IPS DF 6.9 (cell line): Measurements from ENCODE around the gene ATAD3B.

ENCODE experiments used
- DNase-seq: peaks from one replicate; pipeline ENCODE4 v3.0.0-alpha.2; 2013; ENCODE audit warnings: low read depth, low spot score
- H3K27ac ChIP-seq: one replicate; pipeline ENCODE4 v1.5.1; 2013; ENCODE audit warnings: low read length, control low read depth
- H3K27me3 ChIP-seq: 2 replicates; pipeline ENCODE4 v1.6.1; 2013; ENCODE audit warnings: mild to moderate bottlenecking, low read length; ENCODE audit not compliant: control insufficient read depth, insufficient read depth
- H3K36me3 ChIP-seq: 2 replicates; pipeline ENCODE4 v1.6.1; 2013; ENCODE audit warnings: low read length; ENCODE audit not compliant: control insufficient read depth, insufficient read depth
- H3K4me1 ChIP-seq: 2 replicates; pipeline ENCODE4 v1.6.1; 2013; ENCODE audit warnings: low read length; ENCODE audit not compliant: control insufficient read depth, insufficient read depth
- H3K4me3 ChIP-seq: 2 replicates; pipeline ENCODE4 v1.5.1; 2013; ENCODE audit warnings: mild to moderate bottlenecking, low read length
- H3K9me3 ChIP-seq: 2 replicates; pipeline ENCODE4 v1.6.1; 2013; ENCODE audit warnings: low read length, inconsistent platforms; ENCODE audit not compliant: control insufficient read depth, insufficient read depth
- WGBS: extraction: QIAGEN DNeasy Blood & Tissue Kit; methylation state at CpG from one replicate; pipeline ENCODE4 v1.1.7; 2013; ENCODE audit warnings: mixed read lengths, missing lambda C conversion rate; ENCODE audit not compliant: insufficient read length, insufficient coverage; 5-methylcytosine and 5-hydroxymethylcytosine counted together

ATAD3B gene

GRCh38 chr1:1434131-1434823 lies 37.3 kb upstream of the ATAD3B start:
- WGBS = no CpG with 5 or more reads among the region's 32 CpGs
- no peak overlapping the region for H3K27ac ChIP-seq

GRCh38 chr1:1434824-1435105 lies 36.8 kb upstream of the ATAD3B start:
- no peaks in the 10 kb centered on the region for H3K9me3 ChIP-seq
- H3K27me3 ChIP-seq = no peaks in the 10 kb centered on the region
- 0 out of 2 replicates have a peak, but pooled peaks cover 3% of the 10 kb centered on the region for H3K36me3 ChIP-seq
- no CpG with 5 or more reads among the region's 4 CpGs for WGBS
- no peak overlapping the region for H3K27ac ChIP-seq
- H3K4me1 ChIP-seq = peaks cover 27% of the 10 kb centered on the region
- peak overlapping the region; percentile 41; the same call in 1 of the 2 replicates for H3K4me3 ChIP-seq
- no peak for DNase-seq

More at GRCh38 chr1:1434131-1434823, 37.3 kb upstream of the ATAD3B start:
- 0 out of 2 replicates have a peak, but pooled peaks cover 3% of the 10 kb centered on the region for H3K36me3 ChIP-seq
- peaks cover 27% of the 10 kb centered on the region for H3K4me1 ChIP-seq
- H3K27me3 ChIP-seq = no peaks in the 10 kb centered on the region
- H3K9me3 ChIP-seq = no peaks in the 10 kb centered on the region
- no peak overlapping the region for H3K4me3 ChIP-seq
- DNase-seq = no peak

- H3K4me1 ChIP-seq = peaks cover 27% of the 10 kb centered on the region
- no peaks in the 10 kb centered on the region for H3K9me3 ChIP-seq
- H3K4me3 ChIP-seq = peak within 1 kb of the TSS; percentile 41
- no CpG with 5 or more reads among the region's 89 CpGs for WGBS
- peaks cover 3% of the 10 kb centered on the region; the same call in 1 of the 2 replicates for H3K36me3 ChIP-seq
- no peak for DNase-seq
- no peaks in the 10 kb centered on the region for H3K27me3 ChIP-seq
- H3K27ac ChIP-seq = no peak within 1 kb of the TSS
These were observed 36.3 kb upstream of the ATAD3B start, which contains the start of gene VWA1 for GRCh38 chr1:1435106-1435903. VWA1 (plus strand) TSS chr1:1435690; CDS start chr1:1435749, 59 bp downstream.

GRCh38 chr1:1435911-1436629 lies 35.5 kb upstream of the ATAD3B start:
- WGBS = no CpG with 5 or more reads among the region's 40 CpGs
- H3K9me3 ChIP-seq = no peaks in the 10 kb centered on the region
- peaks cover 27% of the 10 kb centered on the region for H3K4me1 ChIP-seq
- no peaks in the 10 kb centered on the region for H3K27me3 ChIP-seq
- DNase-seq = no peak
- H3K36me3 ChIP-seq = peaks cover 3% of the 10 kb centered on the region; the same call in 1 of the 2 replicates
- H3K4me3 ChIP-seq = peak overlapping the region; percentile 41; the same call in 1 of the 2 replicates
- H3K27ac ChIP-seq = no peak overlapping the region

- H3K27me3 ChIP-seq = no peaks in the 10 kb centered on the region
- no peaks in the 10 kb centered on the region for H3K9me3 ChIP-seq
- no peak overlapping the region for H3K27ac ChIP-seq
- H3K4me1 ChIP-seq = peaks cover 25% of the 10 kb centered on the region
- DNase-seq = no peak
- WGBS = no CpG with 5 or more reads among the region's 7 CpGs
- H3K36me3 ChIP-seq = peaks cover 3% of the 10 kb centered on the region; the same call in 1 of the 2 replicates
- no peak overlapping the region for H3K4me3 ChIP-seq
These were observed 34.9 kb upstream of the ATAD3B start for GRCh38 chr1:1436630-1437032.

- Histone ChIP-seq H3K27me3 (no peaks in the 10 kb centered on the region), H3K4me3 (no peak overlapping the region), H3K36me3 (peaks cover 3% of the 10 kb centered on the region; the same call in 1 of the 2 replicates), H3K9me3 (no peaks in the 10 kb centered on the region), H3K27ac (no peak overlapping the region), H3K4me1 (peaks cover 21% of the 10 kb centered on the region)
- DNase-seq = no peak
- WGBS = no CpG with 5 or more reads among the region's 31 CpGs
These were observed 34.3 kb upstream of the ATAD3B start for GRCh38 chr1:1437033-1437903.

GRCh38 chr1:1437904-1438376 lies 33.6 kb upstream of the ATAD3B start:
- no peaks in the 10 kb centered on the region for H3K9me3 ChIP-seq

GRCh38 chr1:1438531-1439381 lies 32.8 kb upstream of the ATAD3B start:
- Histone ChIP-seq H3K27ac (no peak overlapping the region), H3K4me3 (no peak overlapping the region)
- WGBS = no CpG with 5 or more reads among the region's 45 CpGs

More at GRCh38 chr1:1437904-1438376, 33.6 kb upstream of the ATAD3B start:
- no peak for DNase-seq
- Histone ChIP-seq H3K27me3 (no peaks in the 10 kb centered on the region), H3K4me1 (peaks cover 20% of the 10 kb centered on the region), H3K4me3 (no peak overlapping the region), H3K36me3 (peaks cover 3% of the 10 kb centered on the region; the same call in 1 of the 2 replicates), H3K27ac (no peak overlapping the region)
- WGBS = no CpG with 5 or more reads among the region's 11 CpGs

More at GRCh38 chr1:1438531-1439381, 32.8 kb upstream of the ATAD3B start:
- H3K9me3 ChIP-seq = no peaks in the 10 kb centered on the region
- no peaks in the 10 kb centered on the region for H3K27me3 ChIP-seq
- H3K36me3 ChIP-seq = peaks cover 3% of the 10 kb centered on the region; the same call in 1 of the 2 replicates
- DNase-seq = no peak
- H3K4me1 ChIP-seq = peaks cover 14% of the 10 kb centered on the region
